SK-N-MC (cell line): ENCODE data around the gene KIAA1217.

Experiments used
- DNase-seq: peaks from one replicate; pipeline ENCODE4 v3.0.0-alpha.2; 2011; ENCODE audit warnings: low read depth, low spot score
- H3K27ac ChIP-seq: fragments of 200-600 bp; sonication (generic); 2 replicates; pipeline ENCODE4 v1.5.1; 2016; ENCODE audit warnings: mixed run types
- H3K36me3 ChIP-seq: fragments of 200-600 bp; sonication (generic); 2 replicates; pipeline ENCODE4 v1.6.1; 2017; ENCODE audit warnings: antibody characterized with exemption, low read length, mixed read lengths; ENCODE audit not compliant: insufficient read depth
- H3K4me3 ChIP-seq: fragments of 200-600 bp; sonication (generic); 2 replicates; pipeline ENCODE4 v1.5.1; 2016
- H3K9ac ChIP-seq: fragments of 200-600 bp; sonication (generic); 2 replicates; pipeline ENCODE4 v1.8.0; 2017; ENCODE audit warnings: mixed run types, mixed read lengths; ENCODE audit not compliant: insufficient read length
- H3K9me3 ChIP-seq: fragments of 200-600 bp; sonication (generic); 2 replicates; pipeline ENCODE4 v1.6.1; 2017; ENCODE audit warnings: low read depth, mild to moderate bottlenecking, antibody characterized with exemption, low read length, moderate library complexity, mixed read lengths
- EZH2 ChIP-seq: fragments of 200-600 bp; sonication (generic); IDR thresholded peaks from one replicate; pipeline ENCODE4 v1.6.1; 2017; ENCODE audit warnings: antibody characterized with exemption
- FOXP2 ChIP-seq: optimal IDR thresholded peaks from 2 replicates; pipeline ENCODE3; 2011; ENCODE audit warnings: mild to moderate bottlenecking, moderate library complexity; ENCODE audit not compliant: insufficient read depth; ENCODE audit errors: extremely low read length, control extremely low read depth
- POLR2AphosphoS5 ChIP-seq: IDR thresholded peaks from 2 replicates; pipeline ENCODE4 v1.6.1; 2012; ENCODE audit warnings: mild to moderate bottlenecking, low read depth, low read length, borderline replicate concordance

Gene KIAA1217

DNA sequence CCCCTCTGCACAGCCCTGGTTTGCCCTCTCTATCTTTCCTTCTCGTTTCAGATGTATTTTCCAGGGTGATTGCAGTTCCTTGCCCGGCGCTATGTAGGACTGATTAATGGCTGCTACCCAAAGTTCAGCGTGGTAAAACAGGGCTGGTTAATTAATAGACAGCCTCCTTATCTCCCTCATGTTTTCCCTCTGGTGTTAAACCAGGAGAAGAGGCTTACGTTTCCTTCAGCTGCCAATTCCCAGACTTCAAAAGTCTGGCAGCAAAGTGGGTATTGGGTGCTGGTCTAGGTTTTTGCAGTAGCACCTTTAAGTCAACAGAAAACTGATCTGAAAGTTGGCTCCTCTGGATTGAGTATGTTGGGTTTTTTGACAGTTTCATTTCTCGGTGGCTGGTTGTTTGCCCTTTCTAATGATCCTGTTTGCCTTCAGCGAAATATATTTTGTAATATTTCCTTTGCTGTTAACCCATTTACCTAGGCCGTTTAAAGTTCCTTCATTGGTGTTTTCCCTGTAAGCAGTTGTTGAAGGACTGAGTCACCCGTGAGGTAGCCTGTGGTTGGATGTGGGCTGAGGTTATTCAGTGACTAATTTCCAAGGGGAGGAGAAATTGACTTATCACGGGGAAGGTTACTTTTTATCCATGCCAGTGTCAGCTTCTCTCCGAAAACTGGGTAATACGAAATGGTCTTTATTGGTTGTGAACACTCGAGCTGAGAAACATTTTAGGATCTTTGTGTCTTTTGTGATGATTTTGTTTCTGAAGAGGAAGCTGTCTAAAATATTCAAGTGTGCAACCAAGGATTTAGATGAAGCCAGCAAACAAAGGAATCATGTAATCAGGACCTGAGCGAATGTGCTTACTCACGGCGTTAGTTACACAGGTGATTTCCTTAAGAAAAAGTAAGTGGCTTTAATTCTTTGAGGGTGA lies 257.2 kb downstream of the KIAA1217 start:
- no peak overlapping the region for H3K9ac ChIP-seq
- H3K4me3 ChIP-seq, result no peak overlapping the region
- no peaks in the 10 kb centered on the region for H3K36me3 ChIP-seq
- TF ChIP-seq EZH2 (no peak), FOXP2 (no peak), POLR2AphosphoS5 (no peak)
- H3K27ac ChIP-seq, result no peak overlapping the region
- DNase-seq, result no peak
- no peaks in the 10 kb centered on the region for H3K9me3 ChIP-seq

DNA sequence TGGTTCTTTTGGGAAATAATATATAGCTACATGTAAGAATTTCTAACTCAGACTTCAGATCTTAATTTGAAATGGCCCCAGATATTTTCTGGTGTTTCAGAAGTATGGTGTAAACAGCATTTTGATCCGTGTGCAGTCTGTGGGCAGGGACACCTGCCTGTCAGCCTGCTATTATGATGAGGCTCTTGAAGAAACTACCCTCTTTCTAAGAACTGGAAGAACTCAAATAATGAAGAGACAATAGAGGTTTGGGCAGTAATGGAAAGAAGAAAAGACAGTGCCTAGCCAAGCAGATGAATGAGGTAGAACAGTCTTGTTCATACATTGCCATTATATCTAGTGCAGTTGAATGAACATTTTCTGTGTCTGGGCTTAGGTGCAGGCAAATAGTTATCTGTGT lies 258.2 kb downstream of the KIAA1217 start:
- H3K9me3 ChIP-seq, result no peaks in the 10 kb centered on the region
- no peak overlapping the region for H3K9ac ChIP-seq
- no peak overlapping the region for H3K4me3 ChIP-seq
- H3K27ac ChIP-seq, result no peak overlapping the region
- TF ChIP-seq EZH2 (no peak), FOXP2 (no peak), POLR2AphosphoS5 (no peak)
- no peaks in the 10 kb centered on the region for H3K36me3 ChIP-seq
- DNase-seq, result no peak

- Histone ChIP-seq H3K36me3 (no peaks in the 10 kb centered on the region; the same call in 1 of the 2 replicates), H3K9ac (no peak overlapping the region), H3K4me3 (no peak overlapping the region), H3K9me3 (no peaks in the 10 kb centered on the region), H3K27ac (no peak overlapping the region)
- no peak for TF ChIP-seq POLR2AphosphoS5
- TF ChIP-seq FOXP2, result no peak
- TF ChIP-seq EZH2, result no peak
- DNase-seq, result no peak
These were observed 258.7 kb downstream of the KIAA1217 start for GRCh38 chr10:24467605-24468004.

DNA sequence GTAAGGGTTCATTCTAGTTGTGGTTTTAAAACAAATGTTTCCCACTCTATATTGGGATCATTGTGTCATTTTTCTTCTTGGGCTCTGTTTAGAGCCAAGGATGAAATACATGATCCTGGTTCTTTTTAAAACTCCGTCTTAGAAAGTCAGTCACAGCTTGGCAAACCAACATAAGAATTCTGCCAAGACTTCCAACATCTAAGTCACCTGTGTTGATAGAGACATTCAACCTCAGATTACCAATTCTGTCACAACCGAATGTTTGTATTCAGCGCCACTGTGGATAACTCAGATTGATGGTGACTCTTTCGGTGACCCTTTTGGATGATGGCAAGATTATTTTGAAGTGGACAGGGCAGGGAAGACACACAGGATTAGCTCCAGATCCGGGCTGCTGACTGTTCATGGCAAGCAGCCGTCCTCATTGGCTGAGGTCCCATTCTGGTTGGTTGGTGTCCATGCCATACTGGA lies 259.4 kb downstream of the KIAA1217 start:
- Histone ChIP-seq H3K9me3 (no peaks in the 10 kb centered on the region), H3K27ac (no peak overlapping the region), H3K36me3 (peaks cover 2% of the 10 kb centered on the region; the same call in 1 of the 2 replicates), H3K4me3 (no peak overlapping the region), H3K9ac (no peak overlapping the region)
- no peak for TF ChIP-seq POLR2AphosphoS5
- TF ChIP-seq EZH2, result no peak
- TF ChIP-seq FOXP2, result no peak
- no peak for DNase-seq

DNA sequence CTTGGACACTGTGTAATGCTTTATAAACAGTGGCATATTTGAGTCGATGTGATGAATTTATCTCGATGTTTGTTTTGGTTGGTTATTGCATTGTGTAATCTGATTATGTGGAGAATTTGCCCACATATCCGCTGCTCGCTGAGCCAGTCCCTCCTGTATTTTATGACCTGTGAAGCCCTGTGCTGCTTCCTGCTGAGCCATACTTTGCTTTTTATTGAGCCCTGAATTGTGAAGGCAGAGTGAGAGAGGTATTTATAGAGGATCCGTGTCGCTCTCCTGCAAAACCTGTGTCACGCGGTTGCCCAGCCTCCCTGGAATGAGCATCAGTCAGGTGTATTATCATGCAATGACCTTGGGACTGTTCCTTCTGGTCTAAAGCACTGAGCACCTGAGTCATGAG lies 261.1 kb downstream of the KIAA1217 start:
- Histone ChIP-seq H3K4me3 (no peak overlapping the region), H3K9me3 (no peaks in the 10 kb centered on the region), H3K27ac (no peak overlapping the region), H3K9ac (no peak overlapping the region), H3K36me3 (peaks cover 4% of the 10 kb centered on the region; the same call in 1 of the 2 replicates)
- no peak for DNase-seq
- TF ChIP-seq FOXP2, result no peak

GRCh38 chr10:24475598-24475997 lies 266.7 kb downstream of the KIAA1217 start:
- H3K9ac ChIP-seq, result no peak overlapping the region
- TF ChIP-seq EZH2 (no peak), FOXP2 (no peak), POLR2AphosphoS5 (no peak)
- H3K4me3 ChIP-seq, result no peak overlapping the region
- no peak overlapping the region for H3K27ac ChIP-seq
- DNase-seq, result no peak
- peaks cover 12% of the 10 kb centered on the region; the same call in 1 of the 2 replicates for H3K36me3 ChIP-seq
- no peaks in the 10 kb centered on the region for H3K9me3 ChIP-seq

- Histone ChIP-seq H3K36me3 (peaks cover 12% of the 10 kb centered on the region; the same call in 1 of the 2 replicates), H3K27ac (no peak overlapping the region), H3K4me3 (no peak overlapping the region), H3K9ac (no peak overlapping the region), H3K9me3 (no peaks in the 10 kb centered on the region)
- no peak for DNase-seq
- TF ChIP-seq POLR2AphosphoS5, result no peak
- TF ChIP-seq EZH2, result no peak
- no peak for TF ChIP-seq FOXP2
These were observed 268.2 kb downstream of the KIAA1217 start for GRCh38 chr10:24476913-24477701.

DNA sequence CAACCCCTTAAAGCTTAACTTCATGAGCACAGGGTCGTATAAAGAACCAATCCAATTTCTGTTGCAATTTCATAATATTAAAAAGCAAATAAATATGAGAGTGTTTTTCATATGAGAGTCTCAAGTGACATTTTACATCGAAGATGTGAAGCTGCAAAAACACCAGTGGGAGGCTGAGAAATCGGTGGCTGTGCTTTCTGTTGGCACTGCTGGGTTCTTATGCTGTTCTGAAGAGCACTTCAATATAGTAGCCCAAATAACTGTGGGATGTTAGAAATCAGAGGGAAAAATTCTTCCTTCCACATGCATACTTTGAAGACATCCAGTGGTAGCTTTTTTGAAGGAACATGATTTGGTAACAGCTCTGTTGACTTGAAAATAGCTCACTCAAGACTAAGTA lies 269.0 kb downstream of the KIAA1217 start:
- Histone ChIP-seq H3K4me3 (no peak overlapping the region), H3K36me3 (peaks cover 12% of the 10 kb centered on the region; the same call in 1 of the 2 replicates), H3K9me3 (no peaks in the 10 kb centered on the region), H3K27ac (no peak overlapping the region), H3K9ac (no peak overlapping the region)
- TF ChIP-seq EZH2 (no peak), POLR2AphosphoS5 (no peak), FOXP2 (no peak)
- DNase-seq, result no peak

GRCh38 chr10:24479806-24480205 lies 270.9 kb downstream of the KIAA1217 start:
- Histone ChIP-seq H3K9ac (no peak overlapping the region), H3K36me3 (peaks cover 8% of the 10 kb centered on the region; the same call in 1 of the 2 replicates), H3K9me3 (no peaks in the 10 kb centered on the region), H3K27ac (no peak overlapping the region), H3K4me3 (no peak overlapping the region)
- no peak for TF ChIP-seq FOXP2
- TF ChIP-seq POLR2AphosphoS5, result no peak
- TF ChIP-seq EZH2, result no peak
- no peak for DNase-seq
